Measurements from ENCODE around the gene STK35.

- no peak for TF ChIP-seq CTCF (IDR thresholded peaks at IDR 0.05)
- TF ChIP-seq POLR2A (IDR thresholded peaks at IDR 0.05): no peak
Observed at GRCh38 chr20:2169456-2170088, 67.9 kb downstream of the STK35 start.
